ENCODE results near the gene CSK.

The CSK gene

GRCh38 chr15:74828835-74829234 lies 47.0 kb downstream of the CSK start:
- no peak for DNase-seq

GRCh38 chr15:74829486-74829885 lies 47.6 kb downstream of the CSK start:
- DNase-seq, result no peak

GRCh38 chr15:74829991-74830390 lies 48.1 kb downstream of the CSK start:
- no peak for DNase-seq

GRCh38 chr15:74830868-74831267 lies 49.0 kb downstream of the CSK start:
- no peak for DNase-seq

GRCh38 chr15:74831813-74832495 lies 50.1 kb downstream of the CSK start:
- DNase-seq, result no peak

GRCh38 chr15:74832826-74833225 lies 50.9 kb downstream of the CSK start:
- DNase-seq, result no peak

GRCh38 chr15:74833376-74834107 lies 51.7 kb downstream of the CSK start:
- DNase-seq, result no peak

- DNase-seq, result peak; percentile 37
Observed at GRCh38 chr15:74835312-74835823, 53.5 kb downstream of the CSK start.

GRCh38 chr15:74836846-74837245 lies 55.0 kb downstream of the CSK start:
- DNase-seq, result no peak

GRCh38 chr15:74837482-74838136 lies 55.7 kb downstream of the CSK start:
- no peak for DNase-seq

- DNase-seq, result no peak
Observed at GRCh38 chr15:74838137-74838516, 56.2 kb downstream of the CSK start.

GRCh38 chr15:74838746-74839525 lies 57.1 kb downstream of the CSK start:
- no peak for DNase-seq

- DNase-seq, result no peak
Observed at GRCh38 chr15:74839526-74840395, 57.9 kb downstream of the CSK start.

GRCh38 chr15:74840851-74841775 lies 59.2 kb downstream of the CSK start:
- DNase-seq, result no peak

GRCh38 chr15:74841891-74842373 lies 60.1 kb downstream of the CSK start:
- DNase-seq, result no peak

GRCh38 chr15:74842581-74843444 lies 60.9 kb downstream of the CSK start, which contains the start of gene ULK3:
Gene ULK3, minus strand, starts transcription at chr15:74843156. Its CDS starts 51 bp downstream, at chr15:74843105.
- peak; percentile 91 for DNase-seq

- DNase-seq, result no peak
Observed at GRCh38 chr15:74843445-74843828, 61.6 kb downstream of the CSK start.

GRCh38 chr15:74843891-74844299 lies 62.0 kb downstream of the CSK start:
- no peak for DNase-seq
